GM12878 (cell line): ENCODE data around the gene VNN1. TPM values are rescaled to one million over a fixed set of nuclear protein-coding genes. Genes with fewer than 3 reads are reported as not detected.

Source experiments
- ATAC-seq: fragments of 200-7000 bp; cut with Tn5 transposase; 3 replicates; pipeline ENCODE4 v1.9.1; 2020; ENCODE audit warnings: mild to moderate bottlenecking, moderate library complexity
- BruUV-seq: library from RNA; stranded (reverse); fragments of 400-500 nt; replicated peaks from 2 replicates; lab custom pipeline; 2021; lab: Mats Ljungman, UMichigan
- CTCF ChIA-PET: fragments of 300-600 bp; sonication (Branson Sonifier 250); formaldehyde crosslinking; extraction: SDS; loops from one replicate; lab custom pipeline; 2021; ENCODE audit warnings: inconsistent platforms; lab: Yijun Ruan, JAX
- POLR2A ChIA-PET: fragments of 350-600 bp; formaldehyde crosslinking; extraction: SDS; loops from one replicate; lab custom pipeline; 2021; ENCODE audit warnings: inconsistent platforms; lab: Charles Lee
- RAD21 ChIA-PET: fragments of 300-600 bp; sonication (Branson Sonifier 250); formaldehyde crosslinking; loops from one replicate; lab custom pipeline; 2023; ENCODE audit warnings: antibody characterized with exemption; ENCODE audit not compliant: unreplicated experiment; lab: Charles Lee
- SMC1A ChIA-PET: fragments of 300-600 bp; sonication (Branson Sonifier 250); formaldehyde crosslinking; loops from one replicate; lab custom pipeline; 2023; ENCODE audit not compliant: unreplicated experiment, uncharacterized antibody; lab: Charles Lee
- DNase-seq: peaks from one replicate; pipeline ENCODE4 v3.0.0-alpha.2; 2011; ENCODE audit warnings: low read depth, low spot score
- FAIRE-seq: peaks from 3 replicates; lab custom pipeline; 2011; peaks lifted over from hg19 to GRCh38; lab: Jason Lieb, UNC
- H2AFZ ChIP-seq: 2 replicates; pipeline ENCODE4 v1.6.0; 2011; ENCODE audit warnings: low read depth, low read length, control low read depth; ENCODE audit not compliant: control insufficient read depth
- H3K27ac ChIP-seq: 2 replicates; pipeline ENCODE4 v1.5.1; 2011; ENCODE audit warnings: control low read depth; ENCODE audit not compliant: control insufficient read depth, insufficient read depth
- H3K27me3 ChIP-seq, 2 experiments: replicated peaks in 1 of 2; 2 replicates each; pipeline versions ENCODE4 v1.6.0 to v1.6.1; 2011; ENCODE audit warnings: low read length in 1 of 2; ENCODE audit not compliant: control insufficient read depth in 2 of 2, insufficient read depth in 2 of 2
- H3K36me3 ChIP-seq, 2 experiments: 2 replicates each; pipeline ENCODE4 v1.5.1; 2011; ENCODE audit warnings: low read length in 1 of 2; ENCODE audit not compliant: control insufficient read depth in 2 of 2, insufficient read depth in 2 of 2
- H3K4me1 ChIP-seq: 2 replicates; pipeline ENCODE4 v1.6.1; 2011; ENCODE audit warnings: mild to moderate bottlenecking, low read length, moderate library complexity, mixed read lengths; ENCODE audit not compliant: control insufficient read depth, insufficient read depth
- H3K4me2 ChIP-seq: 2 replicates; pipeline ENCODE4 v1.6.0; 2011; ENCODE audit warnings: control low read depth; ENCODE audit not compliant: control insufficient read depth, insufficient read depth
- H3K4me3 ChIP-seq: fragments of 200-600 bp; sonication (generic); 2 replicates; pipeline ENCODE4 v1.5.1; 2016
- H3K79me2 ChIP-seq: 2 replicates; pipeline ENCODE4 v1.6.0; 2011; ENCODE audit warnings: low read length; ENCODE audit not compliant: control insufficient read depth, insufficient read depth
- H3K9ac ChIP-seq: 2 replicates; pipeline ENCODE4 v1.8.0; 2011; ENCODE audit warnings: low read length, control low read depth, mixed read lengths; ENCODE audit not compliant: control insufficient read depth, insufficient read depth
- H3K9me3 ChIP-seq: replicated peaks from 3 replicates; pipeline ENCODE4 v1.5.1; 2011; ENCODE audit warnings: mild to moderate bottlenecking, low read length; ENCODE audit not compliant: control insufficient read depth, insufficient read depth
- H4K20me1 ChIP-seq: 2 replicates; pipeline ENCODE4 v1.6.0; 2011; ENCODE audit not compliant: control insufficient read depth, insufficient read depth
- CEBPB ChIP-seq, 2 experiments: fragments of 150-350 bp in 1 of 2; IDR thresholded peaks; 2 replicates each; pipeline ENCODE4 v1.6.1; 2012 to 2014; ENCODE audit warnings: low read depth in 2 of 2, low read length in 2 of 2, borderline replicate concordance in 1 of 2, inconsistent platforms in 1 of 2
- FOS ChIP-seq: IDR thresholded peaks from 3 replicates; pipeline ENCODE4 v1.6.1; 2011; ENCODE audit warnings: borderline replicate concordance; ENCODE audit not compliant: insufficient read length; ENCODE audit errors: extremely low read depth
- MYB ChIP-seq: fragments of 150-350 bp; IDR thresholded peaks from 2 replicates; pipeline ENCODE4 v1.6.1; 2014; ENCODE audit warnings: mild to moderate bottlenecking, low read depth, low read length, borderline replicate concordance
- NFYA ChIP-seq: IDR thresholded peaks from 2 replicates; pipeline ENCODE4 v1.6.1; 2011; ENCODE audit warnings: low read depth, mild to moderate bottlenecking, low read length, improper control_type of control experiment, borderline replicate concordance
- PAX5 ChIP-seq: IDR thresholded peaks from 2 replicates; pipeline ENCODE4 v1.6.1; 2011; ENCODE audit warnings: low read depth, low read length, borderline replicate concordance
- PBX3 ChIP-seq: IDR thresholded peaks from 2 replicates; pipeline ENCODE4 v1.6.1; 2011; ENCODE audit warnings: mild to moderate bottlenecking, low read depth, low read length, moderate library complexity; ENCODE audit not compliant: insufficient replicate concordance
- SKIL ChIP-seq: fragments of 450-650 bp; IDR thresholded peaks from 2 replicates; pipeline ENCODE4 v1.6.1; 2017; ENCODE audit warnings: mild to moderate bottlenecking, low read depth, inconsistent platforms; ENCODE audit not compliant: poor library complexity, severe bottlenecking
- SUZ12 ChIP-seq: fragments of 200-600 bp; sonication (generic); IDR thresholded peaks from one replicate; pipeline ENCODE4 v1.6.1; 2018; ENCODE audit warnings: antibody characterized with exemption, mild to moderate bottlenecking; ENCODE audit not compliant: unreplicated experiment
- TAF1 ChIP-seq: IDR thresholded peaks from 2 replicates; pipeline ENCODE4 v1.6.1; 2011; ENCODE audit warnings: mild to moderate bottlenecking, low read depth, low read length, borderline replicate concordance
- YBX1 ChIP-seq: fragments of 450-650 bp; IDR thresholded peaks from 2 replicates; pipeline ENCODE4 v1.6.1; 2016; ENCODE audit warnings: antibody characterized with exemption
- YY1 ChIP-seq: IDR thresholded peaks from 2 replicates; pipeline ENCODE4 v1.6.1; 2011; ENCODE audit warnings: low read depth, mild to moderate bottlenecking, low read length
- ZNF274 ChIP-seq: IDR thresholded peaks from one replicate; pipeline ENCODE4 v1.8.0; 2011; ENCODE audit not compliant: insufficient read length, insufficient read depth
- WGBS: methylation state at CpG from one replicate; pipeline ENCODE4 v1.1.6; 2016; ENCODE audit warnings: low lambda C conversion rate; ENCODE audit not compliant: insufficient replicate concordance, insufficient coverage; ENCODE audit errors: missing lambda C conversion rate; 5-methylcytosine and 5-hydroxymethylcytosine counted together
- in situ Hi-C: fragments of 300-500 bp; cut with MboI; formaldehyde crosslinking; loops from 9 replicates; pipeline ENCODE4 v1.14.3; 2018; ENCODE audit warnings: mixed read lengths
- intact Hi-C: fragments of 100-400 bp; cut with micrococcal nuclease; formaldehyde crosslinking; loops from one replicate; pipeline ENCODE4 v1.14.2; 2022; ENCODE audit not compliant: unreplicated experiment
- polyA plus RNA-seq, 11 experiments: library from polyadenylated mRNA; depleted of rRNA in 4 of 11; unstranded in 6 of 11; stranded (reverse) in 5 of 11; fragments of >200 nt; fragmentation: Nextera tagmentation in 4 of 11; fragmentation: Illumina TruSeq in 1 of 11; extraction: Ambion mirVana in 4 of 11; extraction: Trizol in 1 of 11; gene quantifications; 1 replicate in 1 of 11; 2 replicates in 10 of 11; pipeline versions ENCODE4 v1.2.1 to v1.2.3, GENCODE V29; 2011 to 2016; ENCODE audit warnings: inconsistent platforms in 2 of 11, missing spikeins in 2 of 11, low read depth in 1 of 11
- total RNA-seq, 4 experiments: library from RNA; depleted of rRNA in 3 of 4; stranded (reverse); fragments of >200 nt in 3 of 4; fragmentation: Illumina TruSeq in 1 of 4; extraction: Trizol in 1 of 4; gene quantifications; 2 replicates each; pipeline versions ENCODE4 v1.2.1 to v1.2.3, GENCODE V29; 2013 to 2021
- TF ChIP-seq, protein P1 (sequence below): fragments of 450-650 bp; IDR thresholded peaks from 2 replicates; pipeline ENCODE4 v1.6.1; 2016; ENCODE audit warnings: mild to moderate bottlenecking, moderate library complexity, borderline replicate concordance

The VNN1 gene
- total and polyA plus RNA-seq, 10 of the 15 experiments (the other 5 are each of a cell fraction or from before 2014, with no cell fraction given): not detected

GRCh38 chr6:132664309-132665034 lies 49.4 kb downstream of the VNN1 start (continued):
- TF ChIP-seq NFYA (no peak), SUZ12 (no peak), CEBPB (IDR thresholded peaks at IDR 0.05; ENCODE audit: borderline replicate concordance in 1 of 2, low read depth in 2 of 2, low read length in 2 of 2) (no peak)

GRCh38 chr6:132663661-132664060 lies 50.2 kb downstream of the VNN1 start:
- ATAC-seq: no peak
- DNase-seq: no peak
- Histone ChIP-seq H3K4me2 (no peak overlapping the region), H3K4me3 (no peak overlapping the region), H2AFZ (no peak overlapping the region), H3K27ac (no peak overlapping the region), H3K9me3 (no peaks in the 10 kb centered on the region), H3K79me2 (no peaks in the 10 kb centered on the region), H3K9ac (no peak overlapping the region), H3K36me3 (no peaks in the 10 kb centered on the region), H4K20me1 (no peaks in the 10 kb centered on the region), H3K27me3 (no peaks in the 10 kb centered on the region; a peak in 1 of 4 replicates), H3K4me1 (no peaks in the 10 kb centered on the region)
- SMC1A ChIA-PET: no interaction called here
- RAD21 ChIA-PET: no interaction called here
- no TSS peak for BruUV-seq
- no peak for FAIRE-seq
- intact Hi-C loops: loop anchor here (10.0 kb wide), 1 partner anchor 379 kb away; no protein-coding TSS in a partner anchor
- CTCF ChIA-PET: no interaction called here
- WGBS: 82% methylated on average over 1 of the region's 1 CpG
- in situ Hi-C loops: no loop called here
- POLR2A ChIA-PET: no interaction called here
- TF ChIP-seq, protein P1, sequence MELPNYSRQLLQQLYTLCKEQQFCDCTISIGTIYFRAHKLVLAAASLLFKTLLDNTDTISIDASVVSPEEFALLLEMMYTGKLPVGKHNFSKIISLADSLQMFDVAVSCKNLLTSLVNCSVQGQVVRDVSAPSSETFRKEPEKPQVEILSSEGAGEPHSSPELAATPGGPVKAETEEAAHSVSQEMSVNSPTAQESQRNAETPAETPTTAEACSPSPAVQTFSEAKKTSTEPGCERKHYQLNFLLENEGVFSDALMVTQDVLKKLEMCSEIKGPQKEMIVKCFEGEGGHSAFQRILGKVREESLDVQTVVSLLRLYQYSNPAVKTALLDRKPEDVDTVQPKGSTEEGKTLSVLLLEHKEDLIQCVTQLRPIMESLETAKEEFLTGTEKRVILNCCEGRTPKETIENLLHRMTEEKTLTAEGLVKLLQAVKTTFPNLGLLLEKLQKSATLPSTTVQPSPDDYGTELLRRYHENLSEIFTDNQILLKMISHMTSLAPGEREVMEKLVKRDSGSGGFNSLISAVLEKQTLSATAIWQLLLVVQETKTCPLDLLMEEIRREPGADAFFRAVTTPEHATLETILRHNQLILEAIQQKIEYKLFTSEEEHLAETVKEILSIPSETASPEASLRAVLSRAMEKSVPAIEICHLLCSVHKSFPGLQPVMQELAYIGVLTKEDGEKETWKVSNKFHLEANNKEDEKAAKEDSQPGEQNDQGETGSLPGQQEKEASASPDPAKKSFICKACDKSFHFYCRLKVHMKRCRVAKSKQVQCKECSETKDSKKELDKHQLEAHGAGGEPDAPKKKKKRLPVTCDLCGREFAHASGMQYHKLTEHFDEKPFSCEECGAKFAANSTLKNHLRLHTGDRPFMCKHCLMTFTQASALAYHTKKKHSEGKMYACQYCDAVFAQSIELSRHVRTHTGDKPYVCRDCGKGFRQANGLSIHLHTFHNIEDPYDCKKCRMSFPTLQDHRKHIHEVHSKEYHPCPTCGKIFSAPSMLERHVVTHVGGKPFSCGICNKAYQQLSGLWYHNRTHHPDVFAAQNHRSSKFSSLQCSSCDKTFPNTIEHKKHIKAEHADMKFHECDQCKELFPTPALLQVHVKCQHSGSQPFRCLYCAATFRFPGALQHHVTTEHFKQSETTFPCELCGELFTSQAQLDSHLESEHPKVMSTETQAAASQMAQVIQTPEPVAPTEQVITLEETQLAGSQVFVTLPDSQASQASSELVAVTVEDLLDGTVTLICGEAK: no peak
- no peak for TF ChIP-seq YBX1
- no peak for TF ChIP-seq CEBPB (IDR thresholded peaks at IDR 0.05; ENCODE audit: borderline replicate concordance in 1 of 2, low read depth in 2 of 2, low read length in 2 of 2)
- TF ChIP-seq PAX5: no peak
- TF ChIP-seq ZNF274: no peak
- no peak for TF ChIP-seq TAF1
- TF ChIP-seq PBX3: no peak
- no peak for TF ChIP-seq YY1
- no peak for TF ChIP-seq MYB
- no peak for TF ChIP-seq FOS
- no peak for TF ChIP-seq SKIL
